ENCODE measurements around the gene BAG5.

- peak; percentile 29; the same call in 1 of the 2 replicates for TF ChIP-seq CTBP1 (IDR thresholded peaks at IDR 0.05; ENCODE audit: borderline replicate concordance)
- no peak for TF ChIP-seq SP1 (IDR thresholded peaks at IDR 0.05)
- TF ChIP-seq LEF1 (IDR thresholded peaks at IDR 0.05; ENCODE audit: borderline replicate concordance): peak; percentile 63; the same call in 1 of the 2 replicates
Measured at GRCh38 chr14:103520657-103521437, 41.6 kb downstream of the BAG5 start.
